Measurements from ENCODE around the gene STAT1.
"Not testable (repeated sequence)": the region's sequence is repeated elsewhere in the genome, so short reads cannot be mapped to it uniquely, and the experiment has no call there.

The STAT1 gene

DNA sequence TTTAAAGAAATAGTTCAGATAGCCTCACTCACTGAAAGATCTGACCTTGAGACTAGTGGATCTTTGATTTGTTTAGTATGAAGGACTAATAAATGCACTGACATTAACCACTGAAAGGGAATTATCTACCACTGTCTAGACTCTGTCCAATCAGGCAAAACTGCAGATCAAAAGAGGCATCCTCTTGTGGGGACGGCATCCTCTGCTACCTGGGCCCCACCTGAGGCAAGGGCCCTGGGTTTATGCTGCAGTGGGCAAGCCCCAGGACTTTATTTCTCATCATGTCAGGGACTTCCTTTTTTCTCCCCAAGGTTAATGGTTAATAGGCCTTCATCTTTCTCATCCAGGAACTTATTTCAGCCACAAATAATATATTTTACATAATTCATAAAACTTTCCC lies 32.2 kb downstream of the STAT1 start:
- DNase-seq (ENCODE audit: low spot score): no peak

DNA sequence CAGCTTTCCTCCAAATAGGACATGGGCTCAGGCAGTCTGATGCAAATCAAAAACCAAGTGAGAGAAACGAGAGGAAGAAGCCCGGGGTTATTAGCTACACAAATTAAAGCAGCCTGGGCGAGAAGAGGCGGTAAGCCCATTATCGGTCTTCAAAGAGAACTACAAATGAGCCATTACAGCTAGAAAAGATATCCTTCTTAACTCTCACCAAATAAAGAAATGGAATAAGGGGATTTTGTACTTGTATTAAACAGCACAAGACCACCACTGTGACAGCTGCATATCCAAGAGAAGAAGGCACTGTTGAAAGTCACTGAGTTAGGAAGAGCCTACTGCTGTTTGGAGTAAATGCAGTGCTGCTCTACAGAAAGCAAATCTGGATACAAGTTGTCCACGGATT lies 32.6 kb downstream of the STAT1 start:
- no peak for DNase-seq (ENCODE audit: low spot score)

DNA sequence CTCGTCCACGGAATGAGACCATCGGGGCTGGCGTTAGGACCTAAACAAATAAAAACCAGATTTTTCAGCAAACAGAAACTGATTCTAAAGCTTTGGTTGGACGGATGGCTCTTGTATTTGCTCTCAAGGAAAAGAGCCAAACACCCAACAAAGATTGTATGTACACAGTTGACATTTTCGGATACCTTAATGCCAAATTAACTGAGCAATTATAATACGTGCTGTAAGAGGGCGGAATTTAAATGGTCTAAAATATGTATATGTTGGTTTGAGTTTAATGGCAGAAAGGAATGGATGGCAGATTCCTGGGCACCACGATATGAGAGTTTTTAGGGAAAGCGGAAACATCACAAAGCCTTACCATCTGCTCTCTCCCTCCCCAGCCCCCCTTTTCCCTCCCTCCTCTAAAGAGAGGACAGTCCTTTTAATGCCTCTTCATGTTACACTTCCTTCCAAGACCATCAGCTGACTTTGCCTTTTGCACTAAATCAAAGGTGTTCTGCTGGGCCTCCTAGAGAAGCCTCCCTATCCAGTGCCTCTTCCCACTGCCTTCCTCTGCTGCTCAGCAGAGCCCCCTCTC lies 33.3 kb downstream of the STAT1 start:
- DNase-seq (ENCODE audit: low spot score): no peak

DNA sequence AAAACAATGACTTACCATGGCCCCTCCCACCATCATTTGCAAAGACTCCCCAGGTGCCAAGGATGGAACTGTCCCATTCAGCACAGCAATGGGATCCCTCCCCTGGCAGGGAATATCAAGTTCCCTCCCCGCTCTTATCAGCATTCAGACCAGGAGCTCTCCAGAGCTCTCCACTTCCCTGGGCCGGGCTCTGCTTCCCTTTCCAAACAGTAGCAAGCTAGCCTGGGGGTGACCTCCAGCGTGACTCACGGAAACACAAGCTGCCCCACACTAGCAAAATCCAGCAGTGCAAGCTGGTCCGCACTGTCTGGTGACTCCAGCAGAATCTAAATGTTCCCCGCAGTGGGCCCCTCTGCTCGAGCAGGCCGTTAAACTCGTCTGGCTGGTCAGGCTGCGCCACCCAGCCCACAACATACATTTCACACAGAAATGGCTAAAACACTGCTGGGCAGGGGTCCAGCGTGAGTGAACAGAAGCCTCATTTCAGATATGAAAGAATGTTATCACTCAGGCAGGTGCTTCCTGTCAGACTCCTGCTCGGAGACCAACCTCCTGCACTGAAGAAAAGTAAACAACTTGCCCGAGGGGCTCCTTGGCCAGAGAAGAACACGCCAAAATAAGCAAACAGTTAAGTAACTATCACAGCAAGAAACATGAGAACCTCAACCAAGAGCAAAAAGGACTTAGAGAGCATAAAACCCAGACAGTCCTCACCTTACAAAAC lies 33.9 kb downstream of the STAT1 start:
- no peak for DNase-seq (ENCODE audit: low spot score)

DNA sequence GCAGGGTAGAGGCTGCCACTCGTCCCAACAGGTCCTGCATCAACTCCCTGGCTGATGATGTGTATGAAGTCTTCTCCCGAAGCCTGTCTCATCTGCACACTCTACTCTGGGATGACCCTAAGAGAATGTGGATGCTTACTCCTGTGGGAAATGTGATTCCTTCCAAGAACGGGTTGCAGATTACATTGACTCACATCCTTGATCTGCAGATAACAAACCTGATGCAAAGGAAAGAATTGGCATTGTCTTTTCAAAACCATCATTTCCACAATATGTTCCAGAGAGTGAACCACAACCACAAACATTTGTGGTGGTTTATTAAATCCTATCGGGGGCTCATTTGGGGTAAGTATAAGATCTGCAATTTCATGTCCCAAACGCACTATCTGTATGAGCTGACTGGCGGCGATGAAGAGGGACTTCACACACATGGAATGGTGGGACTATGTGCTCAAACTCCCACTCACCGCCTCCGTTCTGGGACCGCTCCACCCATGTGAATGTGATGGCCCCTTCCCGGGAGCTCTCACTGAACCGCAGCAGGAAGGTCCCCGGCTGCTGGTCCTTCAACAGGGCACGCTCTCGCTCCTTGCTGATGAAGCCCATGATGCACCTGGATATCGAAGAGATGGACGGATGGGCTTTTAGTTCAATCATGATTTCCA lies 35.5 kb downstream of the STAT1 start:
- no peak for DNase-seq (ENCODE audit: low spot score)

DNA sequence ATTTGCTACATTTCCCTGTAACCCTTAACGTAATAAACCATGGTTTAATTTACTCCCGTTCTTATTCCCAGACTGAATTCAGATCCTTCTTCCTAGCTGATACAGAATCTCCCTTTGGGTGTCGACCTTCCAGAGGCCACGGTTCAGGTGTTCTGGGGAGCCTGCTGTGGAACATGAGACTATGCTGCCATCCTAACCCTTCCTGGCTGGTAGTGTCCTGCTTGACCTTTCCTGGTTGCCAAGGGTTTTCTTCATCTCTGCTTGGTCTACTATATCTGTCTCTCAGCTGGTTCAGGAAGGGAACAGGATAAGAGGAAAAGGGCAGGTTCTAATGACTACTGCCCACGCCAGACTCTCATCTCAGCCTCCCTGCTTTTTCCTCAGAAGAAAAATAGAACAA lies 36.5 kb downstream of the STAT1 start:
- no peak for DNase-seq (ENCODE audit: low spot score)

DNA sequence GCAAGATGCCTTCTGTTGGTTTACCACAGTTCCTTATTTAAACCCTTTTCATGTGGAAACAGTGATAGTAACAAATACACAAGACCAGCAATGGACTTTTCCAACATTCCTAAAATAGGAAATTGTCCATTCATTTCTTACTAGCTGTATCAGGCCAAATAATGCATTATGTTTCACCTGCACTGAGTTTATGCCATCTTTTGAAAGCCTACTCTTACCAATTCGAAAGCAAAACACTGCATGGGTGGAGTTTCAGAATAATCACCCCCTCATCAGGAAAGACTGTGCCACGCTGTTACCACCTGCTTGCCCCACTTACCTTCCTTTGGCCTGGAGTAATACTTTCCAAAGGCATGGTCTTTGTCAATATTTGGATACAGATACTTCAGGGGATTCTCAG lies 37.5 kb downstream of the STAT1 start:
- DNase-seq (ENCODE audit: low spot score): no peak

DNA sequence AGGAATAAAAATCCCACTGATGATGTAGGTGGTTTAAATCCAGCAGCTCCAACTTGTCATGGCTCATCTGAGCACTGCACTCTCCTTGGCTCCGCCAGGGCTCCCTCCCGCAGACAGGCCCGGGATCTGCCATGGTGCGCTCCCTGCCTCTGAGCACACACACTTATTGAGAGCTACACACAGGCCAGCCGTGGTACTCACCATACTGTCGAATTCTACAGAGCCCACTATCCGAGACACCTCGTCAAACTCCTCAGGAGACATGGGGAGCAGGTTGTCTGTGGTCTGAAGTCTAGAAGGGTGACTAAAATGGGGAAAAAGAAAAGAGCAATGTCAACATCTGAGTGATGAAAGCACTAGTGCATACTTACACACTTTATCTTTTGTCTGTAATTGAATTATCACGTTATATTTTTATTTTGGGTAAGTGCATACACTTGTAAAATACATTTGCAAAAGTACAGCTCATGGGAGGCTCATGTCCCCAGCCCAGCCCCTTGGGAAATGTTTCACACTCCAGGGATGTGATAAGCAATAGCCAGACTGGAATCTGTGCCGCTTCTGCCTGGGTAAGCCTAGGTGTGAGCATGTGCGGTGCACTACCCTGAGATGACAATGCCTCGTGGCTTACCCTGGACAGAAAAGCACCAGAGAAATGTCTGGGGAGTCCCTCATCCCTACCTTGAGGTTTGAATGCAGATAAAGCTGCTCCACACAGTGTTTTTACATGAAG lies 39.2 kb downstream of the STAT1 start:
- no peak for DNase-seq (ENCODE audit: low spot score)

DNA sequence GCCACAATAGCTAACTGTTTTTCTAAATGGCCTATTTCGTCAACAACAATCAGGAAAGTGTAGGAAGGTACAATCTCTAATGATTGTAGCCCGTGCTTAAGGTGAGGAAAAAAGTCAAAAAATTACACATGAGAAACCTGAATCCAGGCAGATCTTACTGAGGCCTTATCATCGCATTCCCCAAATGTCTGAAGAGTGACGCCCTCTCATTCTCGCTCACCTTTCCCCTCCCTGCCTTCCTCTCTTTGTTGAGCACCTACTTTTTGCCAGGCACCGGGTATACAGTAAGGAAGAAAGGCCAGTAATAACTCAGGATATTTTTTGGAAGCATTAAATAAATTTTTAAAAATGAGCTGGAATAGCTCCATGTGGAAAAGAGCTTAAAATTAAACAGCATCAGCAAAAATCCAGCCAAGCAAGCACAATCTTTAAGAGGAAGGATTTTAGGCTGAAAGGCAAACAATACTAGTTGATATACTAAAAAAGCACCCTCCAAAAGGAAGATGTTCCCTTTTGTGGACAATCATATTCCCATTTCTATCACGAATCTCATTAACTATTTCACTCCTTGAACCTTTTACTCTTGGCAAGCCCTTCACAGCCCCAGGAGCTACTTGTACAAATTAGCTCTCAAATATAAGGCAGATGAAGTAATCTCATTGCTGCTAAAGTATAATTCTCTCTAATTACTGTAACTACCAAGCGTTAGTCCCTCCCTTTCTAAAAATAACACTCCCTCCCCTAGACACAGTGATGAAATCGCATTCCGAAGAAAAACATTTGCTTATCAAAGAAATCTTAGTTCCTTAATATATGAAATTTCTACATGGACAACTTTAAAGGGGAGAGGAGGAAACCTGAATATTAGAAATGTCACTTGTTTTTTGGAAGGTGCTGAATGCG lies 40.0 kb downstream of the STAT1 start:
- DNase-seq (ENCODE audit: low spot score): no peak

DNA sequence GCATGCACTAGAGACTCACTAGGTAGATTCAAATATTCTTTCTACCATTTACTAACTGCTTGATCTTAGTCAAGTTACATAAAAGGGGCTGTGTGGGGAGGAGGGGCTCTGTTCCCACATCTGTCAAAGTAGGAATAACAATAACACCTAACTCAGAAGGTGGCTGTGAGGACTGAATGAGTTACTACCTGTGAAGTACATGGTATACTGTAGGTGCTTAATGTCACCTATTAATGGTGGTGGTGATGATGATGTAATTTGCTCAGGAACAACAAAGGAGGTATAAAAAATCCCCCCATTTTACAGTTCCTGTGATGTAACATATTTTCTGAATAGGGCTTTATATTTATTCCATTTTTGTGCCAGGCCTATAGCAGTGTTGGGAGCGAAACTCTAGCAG lies 40.7 kb downstream of the STAT1 start:
- DNase-seq (ENCODE audit: low spot score): no peak

DNA sequence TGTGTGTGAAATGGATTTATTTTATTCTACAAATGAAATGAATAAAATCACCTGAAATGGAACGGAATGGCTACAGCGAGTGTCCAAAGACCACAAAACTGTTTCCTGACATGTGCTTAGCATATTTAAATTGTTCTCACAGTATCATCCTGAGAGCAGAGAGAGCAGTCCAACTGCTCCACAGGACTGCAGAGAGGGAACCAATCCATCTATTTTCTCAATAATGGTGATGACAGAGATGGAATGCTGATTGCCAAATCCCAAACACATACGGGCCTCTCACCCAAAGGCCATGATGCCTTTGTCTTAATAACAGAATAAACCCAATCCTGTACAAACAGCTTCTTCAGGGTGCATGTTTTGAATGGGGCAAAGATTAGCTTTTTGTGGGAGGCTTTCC lies 41.1 kb downstream of the STAT1 start:
- no peak for DNase-seq (ENCODE audit: low spot score)

DNA sequence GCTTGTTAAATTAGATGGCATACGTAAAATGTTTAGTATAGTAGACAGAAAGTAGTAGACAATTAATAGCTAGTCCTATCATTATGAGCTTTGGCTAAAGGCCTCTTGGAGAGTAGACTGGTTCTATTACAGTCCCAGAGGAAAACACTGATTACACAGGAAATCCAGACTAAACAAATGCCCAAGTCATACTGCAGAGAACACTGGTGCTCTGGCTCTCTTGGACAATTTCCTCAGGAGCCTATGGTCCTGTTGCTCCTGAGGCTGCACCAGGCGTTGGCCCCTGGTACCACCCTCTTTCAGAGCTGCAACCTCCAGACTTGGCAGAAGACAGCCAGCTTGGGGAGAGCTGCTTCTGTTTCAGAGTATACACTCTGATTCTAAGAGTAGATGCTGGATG lies 41.8 kb downstream of the STAT1 start:
- no peak for DNase-seq (ENCODE audit: low spot score)

DNA sequence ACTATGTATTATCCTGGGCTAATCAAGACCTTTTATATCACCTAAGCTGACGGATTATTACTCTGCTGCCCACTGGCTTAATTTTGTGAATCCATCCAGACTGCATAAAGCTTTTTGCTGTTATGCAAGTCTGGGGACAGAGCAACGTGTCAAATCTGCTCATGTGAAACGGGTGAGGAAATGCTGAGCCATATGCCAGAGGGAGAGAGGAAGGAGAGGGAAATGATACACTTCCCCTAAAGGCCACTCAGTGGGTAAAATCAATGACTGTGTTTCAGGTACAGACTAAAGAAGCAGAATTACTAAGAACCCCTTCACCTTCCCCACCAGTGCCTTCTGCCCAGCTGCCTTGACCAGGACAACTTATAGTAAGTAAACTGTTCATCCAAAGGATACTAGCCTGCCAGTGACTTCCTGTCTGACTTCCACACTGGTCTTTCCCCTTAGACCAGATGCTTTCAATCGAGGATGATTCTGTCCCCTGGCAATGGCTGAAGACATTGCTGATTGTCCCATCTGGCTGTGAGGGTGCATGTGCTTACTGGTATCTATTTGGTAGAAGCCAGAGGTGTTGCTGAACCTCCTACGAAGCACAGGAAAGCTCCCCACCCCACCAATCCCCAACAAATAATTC lies 43.0 kb downstream of the STAT1 start:
- DNase-seq (ENCODE audit: low spot score): no peak

DNA sequence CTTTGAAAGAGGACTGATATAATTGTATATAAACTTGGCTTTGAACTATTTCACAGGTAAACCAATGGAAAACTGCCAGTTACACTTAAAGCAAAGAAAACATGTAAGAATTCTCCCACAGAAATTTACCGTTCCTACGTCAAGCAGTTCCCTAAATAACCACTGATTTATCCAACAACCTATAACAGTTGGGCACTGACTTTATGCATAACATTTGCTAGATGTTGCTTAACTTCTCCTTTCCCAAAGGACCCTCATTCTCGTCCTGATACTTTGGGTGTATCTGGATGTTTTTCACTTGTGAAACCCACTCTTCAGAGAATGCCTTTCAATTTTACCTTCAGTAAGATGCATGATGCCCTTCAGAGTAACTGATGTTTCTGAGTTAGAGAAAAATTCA lies 43.8 kb downstream of the STAT1 start:
- no peak for DNase-seq (ENCODE audit: low spot score)

DNA sequence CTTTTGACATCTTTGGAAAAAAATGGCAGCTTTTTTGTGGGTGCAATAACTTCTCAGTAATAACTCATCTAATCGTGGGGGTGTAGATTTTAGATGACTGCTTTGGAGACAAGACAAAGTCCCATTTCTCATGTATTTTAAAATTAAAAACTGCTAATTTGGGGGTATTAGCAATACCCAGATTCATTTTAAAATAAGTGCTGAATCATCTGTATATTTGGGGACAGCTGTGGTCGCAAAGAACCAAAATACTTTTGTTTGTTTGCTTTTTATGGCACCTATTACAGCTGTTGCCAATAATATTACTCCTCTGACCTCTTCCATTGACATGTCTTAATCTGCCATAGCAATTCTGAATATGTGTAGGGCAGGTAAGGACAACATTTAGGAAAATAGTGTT lies 45.4 kb downstream of the STAT1 start:
- no peak for DNase-seq (ENCODE audit: low spot score)

DNA sequence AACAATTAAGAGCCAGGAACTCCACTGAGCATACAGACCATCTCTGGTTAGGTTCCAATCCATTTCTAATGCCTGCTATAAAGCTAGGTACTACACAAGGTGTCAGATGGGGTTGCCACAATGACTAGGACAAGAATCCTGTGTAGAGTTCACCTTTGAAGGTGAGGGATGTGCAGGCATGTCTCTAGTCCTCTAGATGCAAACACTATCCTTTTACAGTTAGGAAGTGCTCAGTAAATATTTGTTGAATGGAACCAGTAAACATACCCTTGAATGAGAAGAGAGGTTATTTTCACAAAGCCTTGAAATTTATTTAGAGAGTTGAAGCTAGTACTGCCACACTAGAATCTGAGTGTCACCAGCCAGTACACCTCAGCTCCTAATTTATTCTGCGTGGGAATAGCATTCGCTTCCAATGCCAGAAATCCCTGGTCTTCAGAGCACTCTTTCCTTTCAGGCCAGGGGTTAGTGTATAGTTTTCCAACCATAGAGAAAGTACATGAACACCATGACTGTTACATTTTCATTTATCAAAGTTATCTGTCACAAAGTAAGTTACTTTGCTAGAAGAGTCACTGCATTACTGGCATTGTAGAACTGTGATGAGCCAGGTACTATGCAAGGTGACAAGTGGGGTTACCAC lies 48.3 kb downstream of the STAT1 start:
- DNase-seq (ENCODE audit: low spot score): no peak

DNA sequence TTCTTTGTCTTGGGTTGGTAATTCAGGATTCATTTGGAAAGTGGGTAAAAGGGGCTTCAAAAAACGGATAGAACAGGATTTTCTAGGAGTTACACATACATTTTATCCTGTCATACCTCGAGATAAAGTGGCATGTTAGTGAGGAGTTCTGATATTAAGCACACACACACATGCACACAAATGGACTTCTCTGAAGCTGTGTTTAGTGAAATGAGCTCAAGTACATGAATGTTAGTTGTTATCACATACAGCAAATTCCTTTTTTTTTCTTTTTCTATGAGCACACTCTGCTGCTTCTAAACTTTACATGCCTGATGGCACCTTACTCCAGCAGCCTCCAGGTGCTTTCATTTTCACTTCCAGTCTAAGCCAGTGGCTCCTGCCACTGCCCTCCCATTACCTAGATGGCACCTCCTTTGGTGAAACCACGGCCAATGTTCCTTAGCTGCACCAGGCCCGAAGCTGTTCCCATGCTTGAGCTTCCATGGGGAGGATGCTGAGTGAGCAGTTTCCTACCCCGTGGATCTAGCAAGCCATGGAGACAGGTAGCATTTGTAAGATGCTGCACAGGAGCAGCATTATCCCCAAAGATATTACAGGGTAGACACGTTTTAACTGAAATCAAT lies 49.7 kb downstream of the STAT1 start:
- no peak for DNase-seq (ENCODE audit: low spot score)

DNA sequence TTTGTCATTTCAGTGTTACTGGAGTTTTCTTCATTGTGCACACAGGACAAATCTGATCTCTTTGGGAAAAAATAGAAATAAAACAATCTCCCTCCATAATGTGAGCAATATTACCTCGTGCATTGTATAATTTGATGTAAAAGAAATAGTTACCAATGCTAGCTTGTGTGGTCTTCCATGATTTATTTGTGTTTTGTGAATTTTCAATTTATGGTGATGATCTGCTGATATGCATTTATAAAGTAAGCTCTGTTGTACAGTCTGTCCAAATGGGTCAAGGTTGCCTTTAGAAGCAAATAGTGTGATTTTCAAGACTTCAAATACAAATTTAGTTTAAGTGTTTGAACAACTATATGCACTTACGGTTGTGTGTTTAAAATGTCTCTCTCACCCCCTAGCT lies 50.9 kb downstream of the STAT1 start:
- no peak for DNase-seq (ENCODE audit: low spot score)

DNA sequence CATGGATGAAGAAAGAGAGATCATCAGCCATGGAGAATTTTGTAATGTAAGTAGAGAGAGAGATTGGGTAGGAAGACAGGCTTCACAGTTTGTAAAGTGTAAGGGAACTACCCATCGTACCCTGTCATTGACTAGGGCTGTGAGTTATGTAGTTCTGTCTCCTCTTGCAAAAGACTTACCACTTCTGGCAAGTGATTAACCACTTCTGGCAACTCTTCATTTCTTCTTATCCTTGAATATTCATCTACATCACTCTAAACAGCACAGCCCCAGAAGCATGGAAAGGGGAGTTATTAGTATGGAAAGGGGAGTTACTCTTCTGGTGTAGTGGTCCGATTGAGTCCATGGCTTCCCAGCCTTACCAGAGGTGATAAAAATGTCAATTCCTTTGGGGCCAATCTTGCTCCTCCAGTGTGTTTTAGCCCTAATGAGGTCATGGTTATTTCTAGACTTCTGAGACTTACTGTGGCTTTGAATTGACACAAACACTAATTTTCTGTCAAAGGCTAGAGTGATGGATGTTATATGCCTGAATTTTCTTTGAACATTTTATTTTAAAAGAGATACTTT lies 52.0 kb downstream of the STAT1 start:
- DNase-seq (ENCODE audit: low spot score): no peak

DNA sequence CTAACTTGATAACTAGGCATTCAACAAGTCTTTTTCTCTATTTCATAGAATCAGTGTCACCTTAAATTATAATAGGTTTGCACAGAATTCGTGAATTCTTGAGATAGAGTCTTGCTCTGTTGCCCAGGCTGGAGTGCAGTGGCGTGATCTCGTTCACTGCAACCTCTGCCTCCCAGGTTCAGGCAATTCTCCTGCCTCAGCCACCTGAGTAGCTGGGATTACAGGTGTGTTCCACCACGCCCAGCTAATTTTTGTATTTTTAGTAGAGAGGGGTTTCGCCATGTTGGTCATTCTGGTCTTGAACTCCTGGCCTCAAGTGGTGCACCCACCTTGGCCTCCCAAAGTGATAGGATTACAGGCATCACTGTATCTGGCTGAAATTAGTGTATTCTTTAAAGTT lies 52.9 kb downstream of the STAT1 start:
- not testable (repeated sequence) for DNase-seq (ENCODE audit: low spot score)

All from hematopoietic multipotent progenitor cell treated with erythropoietin and hydrocortisone succinate and interleukin-3 and kit ligand, for 17 days (in vitro differentiated cells).